ENCODE data around the gene TPPP2.

Gene TPPP2

DNA sequence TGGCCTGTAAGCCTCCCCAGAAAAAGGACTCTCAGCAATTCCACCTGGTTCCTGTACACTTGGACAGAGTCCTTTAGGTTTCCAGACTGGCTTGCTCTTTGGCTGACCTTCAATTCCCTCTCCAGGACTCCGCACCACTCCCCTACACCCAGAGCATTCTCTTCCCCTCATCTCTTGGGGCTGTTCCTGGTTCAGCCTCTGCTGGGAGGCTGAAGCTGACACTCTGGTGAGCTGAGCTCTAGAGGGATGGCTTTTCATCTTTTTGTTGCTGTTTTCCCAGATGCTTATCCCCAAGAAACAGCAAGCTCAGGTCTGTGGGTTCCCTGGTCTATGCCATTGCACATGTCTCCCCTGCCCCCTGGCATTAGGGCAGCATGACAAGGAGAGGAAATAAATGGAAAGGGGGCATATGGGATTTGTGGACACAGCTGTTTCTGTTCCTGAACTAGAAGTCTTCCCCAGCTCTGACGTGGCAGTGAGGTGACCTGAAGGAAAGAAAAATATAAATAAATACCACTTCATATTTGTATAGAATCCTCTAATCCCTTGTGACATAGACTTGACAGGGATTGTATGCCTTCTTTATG lies 13.5 kb downstream of the TPPP2 start:
- TF ChIP-seq TAF1 (IDR thresholded peaks at IDR 0.05; ENCODE audit: borderline replicate concordance, insufficient read depth, low read length) = no peak
- TF ChIP-seq POLR2AphosphoS5 (IDR thresholded peaks at IDR 0.05; ENCODE audit: low read depth, low read length) = no peak
- no peak for TF ChIP-seq FOXP2 (optimal IDR thresholded peaks at IDR 0.05; ENCODE audit: borderline replicate concordance, extremely low read depth, extremely low read length, insufficient read depth)
- TF ChIP-seq, protein P1, sequence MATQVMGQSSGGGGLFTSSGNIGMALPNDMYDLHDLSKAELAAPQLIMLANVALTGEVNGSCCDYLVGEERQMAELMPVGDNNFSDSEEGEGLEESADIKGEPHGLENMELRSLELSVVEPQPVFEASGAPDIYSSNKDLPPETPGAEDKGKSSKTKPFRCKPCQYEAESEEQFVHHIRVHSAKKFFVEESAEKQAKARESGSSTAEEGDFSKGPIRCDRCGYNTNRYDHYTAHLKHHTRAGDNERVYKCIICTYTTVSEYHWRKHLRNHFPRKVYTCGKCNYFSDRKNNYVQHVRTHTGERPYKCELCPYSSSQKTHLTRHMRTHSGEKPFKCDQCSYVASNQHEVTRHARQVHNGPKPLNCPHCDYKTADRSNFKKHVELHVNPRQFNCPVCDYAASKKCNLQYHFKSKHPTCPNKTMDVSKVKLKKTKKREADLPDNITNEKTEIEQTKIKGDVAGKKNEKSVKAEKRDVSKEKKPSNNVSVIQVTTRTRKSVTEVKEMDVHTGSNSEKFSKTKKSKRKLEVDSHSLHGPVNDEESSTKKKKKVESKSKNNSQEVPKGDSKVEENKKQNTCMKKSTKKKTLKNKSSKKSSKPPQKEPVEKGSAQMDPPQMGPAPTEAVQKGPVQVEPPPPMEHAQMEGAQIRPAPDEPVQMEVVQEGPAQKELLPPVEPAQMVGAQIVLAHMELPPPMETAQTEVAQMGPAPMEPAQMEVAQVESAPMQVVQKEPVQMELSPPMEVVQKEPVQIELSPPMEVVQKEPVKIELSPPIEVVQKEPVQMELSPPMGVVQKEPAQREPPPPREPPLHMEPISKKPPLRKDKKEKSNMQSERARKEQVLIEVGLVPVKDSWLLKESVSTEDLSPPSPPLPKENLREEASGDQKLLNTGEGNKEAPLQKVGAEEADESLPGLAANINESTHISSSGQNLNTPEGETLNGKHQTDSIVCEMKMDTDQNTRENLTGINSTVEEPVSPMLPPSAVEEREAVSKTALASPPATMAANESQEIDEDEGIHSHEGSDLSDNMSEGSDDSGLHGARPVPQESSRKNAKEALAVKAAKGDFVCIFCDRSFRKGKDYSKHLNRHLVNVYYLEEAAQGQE (IDR thresholded peaks at IDR 0.05; ENCODE audit: insufficient read depth in 1 of 2, low read depth in 2 of 2, low read length in 2 of 2) = no peak
- TF ChIP-seq SIN3A (IDR thresholded peaks at IDR 0.05; ENCODE audit: borderline replicate concordance, insufficient read depth, low read length) = no peak

DNA sequence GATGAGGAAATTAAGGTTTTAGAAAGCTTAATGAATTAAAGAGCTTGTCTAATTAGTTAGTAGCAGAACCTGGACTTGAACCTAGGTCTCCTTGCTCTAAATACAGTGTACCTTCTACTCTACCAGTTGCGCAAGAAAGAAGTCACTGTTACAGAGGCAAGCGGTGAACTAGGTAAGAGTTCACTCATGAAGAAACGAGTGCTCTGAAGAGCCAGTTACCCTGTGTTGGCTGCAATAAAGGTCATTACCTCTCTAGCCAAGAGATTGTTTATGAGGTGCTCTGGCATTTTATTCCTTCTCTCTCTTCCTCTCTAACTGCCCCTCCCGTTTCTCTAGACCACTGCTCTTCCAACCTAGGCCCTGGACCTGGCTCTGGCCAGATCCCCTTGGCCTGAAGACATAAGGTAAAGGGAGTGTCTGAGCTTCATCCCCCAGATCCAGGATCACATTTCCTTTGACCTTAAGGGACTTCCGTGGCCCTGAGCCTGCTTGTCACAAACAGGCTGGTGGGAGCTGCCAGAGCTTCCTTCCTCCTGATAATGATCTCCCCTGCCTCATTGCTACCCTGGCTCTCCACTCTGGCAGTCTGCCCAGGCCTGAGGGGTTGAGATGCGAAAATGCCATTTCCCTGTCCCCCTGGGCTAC lies 14.1 kb downstream of the TPPP2 start:
- TF ChIP-seq TAF1 (IDR thresholded peaks at IDR 0.05; ENCODE audit: borderline replicate concordance, insufficient read depth, low read length) (no peak), SIN3A (IDR thresholded peaks at IDR 0.05; ENCODE audit: borderline replicate concordance, insufficient read depth, low read length) (no peak), FOXP2 (optimal IDR thresholded peaks at IDR 0.05; ENCODE audit: borderline replicate concordance, extremely low read depth, extremely low read length, insufficient read depth) (no peak), POLR2AphosphoS5 (IDR thresholded peaks at IDR 0.05; ENCODE audit: low read depth, low read length) (no peak)
- TF ChIP-seq, protein P1 (IDR thresholded peaks at IDR 0.05; ENCODE audit: insufficient read depth in 1 of 2, low read depth in 2 of 2, low read length in 2 of 2) = peak in 1 of 2 experiments; percentile 35; a peak in 1 of 4 replicates

DNA sequence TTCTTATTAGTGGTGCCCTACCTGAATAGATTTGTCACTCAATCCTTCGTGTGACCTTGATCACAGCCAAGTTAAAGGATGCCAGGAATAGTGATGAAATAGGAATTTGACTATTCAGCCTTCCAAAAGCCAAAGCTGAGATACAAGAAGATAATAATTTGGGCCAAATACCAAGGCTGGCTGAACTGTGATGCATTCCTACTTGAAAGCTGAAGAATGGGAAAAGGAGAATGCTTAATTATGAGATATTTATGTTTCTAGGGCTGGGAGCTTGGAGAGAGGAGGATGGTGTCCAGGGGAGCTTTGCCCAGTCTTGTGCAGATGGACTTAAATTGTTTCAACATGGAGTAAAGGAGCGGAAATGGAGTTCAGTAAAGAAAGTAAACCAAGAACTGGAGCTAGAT lies 17.4 kb downstream of the TPPP2 start:
- TF ChIP-seq TAF1 (IDR thresholded peaks at IDR 0.05; ENCODE audit: borderline replicate concordance, insufficient read depth, low read length) (no peak), FOXP2 (optimal IDR thresholded peaks at IDR 0.05; ENCODE audit: borderline replicate concordance, extremely low read depth, extremely low read length, insufficient read depth) (no peak), POLR2AphosphoS5 (IDR thresholded peaks at IDR 0.05; ENCODE audit: low read depth, low read length) (no peak), SIN3A (IDR thresholded peaks at IDR 0.05; ENCODE audit: borderline replicate concordance, insufficient read depth, low read length) (no peak)
- TF ChIP-seq, protein P1 (IDR thresholded peaks at IDR 0.05; ENCODE audit: insufficient read depth in 1 of 2, low read depth in 2 of 2, low read length in 2 of 2) = no peak

DNA sequence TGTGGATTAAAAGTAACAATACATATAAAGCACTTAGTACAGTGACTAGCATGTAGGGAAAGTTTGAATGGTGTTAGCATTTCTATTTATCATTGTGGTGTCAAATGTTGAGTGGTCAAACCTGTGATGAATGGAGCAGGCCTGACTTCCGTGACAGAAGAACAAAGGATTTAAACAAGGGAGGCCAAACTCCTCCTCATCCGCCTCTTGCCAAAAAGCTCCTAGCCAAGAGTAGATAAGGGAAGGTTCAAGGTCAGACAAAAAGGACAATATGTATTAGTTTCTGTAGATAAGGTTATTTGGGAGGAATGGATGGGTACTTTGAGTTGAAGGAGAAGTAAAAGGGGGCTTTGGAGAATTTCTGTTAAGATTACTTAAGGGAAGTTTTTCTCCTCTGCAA lies 18.6 kb downstream of the TPPP2 start:
- TF ChIP-seq FOXP2 (optimal IDR thresholded peaks at IDR 0.05; ENCODE audit: borderline replicate concordance, extremely low read depth, extremely low read length, insufficient read depth) (no peak), POLR2AphosphoS5 (IDR thresholded peaks at IDR 0.05; ENCODE audit: low read depth, low read length) (no peak), SIN3A (IDR thresholded peaks at IDR 0.05; ENCODE audit: borderline replicate concordance, insufficient read depth, low read length) (no peak), TAF1 (IDR thresholded peaks at IDR 0.05; ENCODE audit: borderline replicate concordance, insufficient read depth, low read length) (no peak)
- TF ChIP-seq, protein P1 (IDR thresholded peaks at IDR 0.05; ENCODE audit: insufficient read depth in 1 of 2, low read depth in 2 of 2, low read length in 2 of 2) = no peak
